Inflammatory macrophage treated with lipopolysaccharide for 1 hour (primary cell): ENCODE data around the gene FAM83D.
A peak's percentile ranks its signal among the peaks of the same experiment; 100 is the strongest.

Experiments
- DNase-seq, 2 donors: peaks; one replicate each; pipeline ENCODE4 v3.0.0-alpha.2; 2020 to 2022

Gene FAM83D, protein sequence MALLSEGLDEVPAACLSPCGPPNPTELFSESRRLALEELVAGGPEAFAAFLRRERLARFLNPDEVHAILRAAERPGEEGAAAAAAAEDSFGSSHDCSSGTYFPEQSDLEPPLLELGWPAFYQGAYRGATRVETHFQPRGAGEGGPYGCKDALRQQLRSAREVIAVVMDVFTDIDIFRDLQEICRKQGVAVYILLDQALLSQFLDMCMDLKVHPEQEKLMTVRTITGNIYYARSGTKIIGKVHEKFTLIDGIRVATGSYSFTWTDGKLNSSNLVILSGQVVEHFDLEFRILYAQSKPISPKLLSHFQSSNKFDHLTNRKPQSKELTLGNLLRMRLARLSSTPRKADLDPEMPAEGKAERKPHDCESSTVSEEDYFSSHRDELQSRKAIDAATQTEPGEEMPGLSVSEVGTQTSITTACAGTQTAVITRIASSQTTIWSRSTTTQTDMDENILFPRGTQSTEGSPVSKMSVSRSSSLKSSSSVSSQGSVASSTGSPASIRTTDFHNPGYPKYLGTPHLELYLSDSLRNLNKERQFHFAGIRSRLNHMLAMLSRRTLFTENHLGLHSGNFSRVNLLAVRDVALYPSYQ

GRCh38 chr20:38926142-38926933, at the start of gene FAM83D:
Gene FAM83D, plus strand, starts transcription at chr20:38926417. Its CDS starts 26 bp downstream, at chr20:38926443.
- peak; percentile 98 to 99 for DNase-seq

DNA sequence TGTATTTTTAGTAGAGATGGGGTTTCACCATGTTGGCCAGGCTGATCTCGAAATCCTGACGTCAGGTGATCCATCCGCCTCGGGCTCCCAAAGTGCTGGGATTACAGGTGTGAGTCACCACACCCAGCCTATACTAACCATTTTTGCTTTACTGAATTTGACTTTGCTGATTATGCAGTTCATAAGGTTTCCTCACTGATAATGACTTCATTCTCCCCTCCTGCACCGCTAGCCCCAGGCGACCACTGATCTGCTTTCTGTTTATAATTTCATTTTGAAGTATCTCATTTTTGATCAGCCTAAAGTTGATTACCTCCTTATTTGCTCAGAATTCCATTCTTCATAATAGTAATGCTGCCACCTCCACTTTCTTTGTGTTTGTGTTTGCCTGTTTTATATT, 48.7 kb upstream of the FAM83D start:
- DNase-seq = no peak

GRCh38 chr20:38878866-38879265, 47.4 kb upstream of the FAM83D start:
- no peak for DNase-seq

- no peak for DNase-seq
Measured at GRCh38 chr20:38880952-38881735, 45.1 kb upstream of the FAM83D start.

- no peak for DNase-seq
Measured at GRCh38 chr20:38881806-38882440, 44.3 kb upstream of the FAM83D start.

GRCh38 chr20:38882600-38882999, 43.6 kb upstream of the FAM83D start:
- DNase-seq = no peak

DNA sequence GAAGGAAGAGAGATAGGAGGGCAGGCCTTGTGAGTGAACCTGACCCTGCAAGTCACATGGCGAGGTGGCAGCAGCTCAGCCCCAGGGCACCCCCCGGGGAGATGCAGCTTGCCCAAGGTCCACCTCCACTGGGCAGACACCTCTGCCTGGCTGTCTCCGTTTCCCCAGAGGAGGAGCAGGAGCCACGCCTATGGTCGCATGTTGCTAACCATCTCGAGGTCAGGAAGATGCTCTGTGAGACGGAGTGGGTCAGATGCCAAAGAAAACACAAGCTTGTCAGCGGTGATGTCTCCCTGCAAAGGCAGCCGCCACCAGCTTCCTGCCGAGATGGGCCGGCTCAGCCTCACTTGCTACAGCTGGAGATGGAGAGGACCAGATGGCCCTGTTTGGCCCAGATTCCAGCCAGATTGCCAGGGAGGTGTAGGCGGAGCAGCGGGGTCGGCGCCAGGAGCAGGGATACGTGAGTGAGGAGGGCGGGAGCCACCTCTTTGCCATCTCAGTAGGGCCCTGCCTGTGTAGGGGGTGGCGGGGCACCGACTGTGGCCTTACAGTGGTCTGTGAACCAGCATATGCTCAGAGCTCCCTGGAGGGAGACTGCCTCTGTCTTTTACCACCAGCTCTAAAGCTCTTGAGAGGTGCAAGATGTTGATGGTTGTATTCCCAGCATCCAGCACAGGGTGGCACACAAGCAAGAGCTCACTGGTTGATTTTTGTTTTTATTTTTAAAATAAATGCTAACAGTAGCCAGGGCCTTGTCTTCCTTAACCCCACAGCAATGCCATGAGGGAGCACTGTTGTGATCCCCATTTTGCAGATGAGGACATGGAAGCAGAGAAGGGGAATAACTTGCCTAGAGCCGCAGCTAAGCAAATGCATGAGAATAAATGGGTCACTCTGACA, 42.9 kb upstream of the FAM83D start:
- no peak for DNase-seq

GRCh38 chr20:38883981-38884733, 42.1 kb upstream of the FAM83D start:
- DNase-seq = peak; percentile 71 to 78

- DNase-seq = no peak
Measured at GRCh38 chr20:38885357-38885756, 40.9 kb upstream of the FAM83D start.

GRCh38 chr20:38888059-38888831, 38.0 kb upstream of the FAM83D start:
- no peak for DNase-seq

GRCh38 chr20:38889050-38889449, 37.2 kb upstream of the FAM83D start:
- no peak for DNase-seq

GRCh38 chr20:38889792-38890496, 36.3 kb upstream of the FAM83D start:
- no peak for DNase-seq

GRCh38 chr20:38890497-38890818, 35.8 kb upstream of the FAM83D start:
- no peak for DNase-seq

GRCh38 chr20:38892091-38892981, 33.9 kb upstream of the FAM83D start:
- DNase-seq = no peak

- DNase-seq = no peak
Measured at GRCh38 chr20:38893056-38893564, 33.1 kb upstream of the FAM83D start.

GRCh38 chr20:38893565-38894090, 32.6 kb upstream of the FAM83D start:
- DNase-seq = peak; percentile 23 to 78

GRCh38 chr20:38894091-38894847, 31.9 kb upstream of the FAM83D start:
- DNase-seq = no peak
